K562 (cell line): ENCODE measurements around the gene STRA6.

ENCODE experiments used
- ATF2 ChIP-seq: sonication (generic); formaldehyde crosslinking; IDR thresholded peaks from 2 replicates; pipeline ENCODE4 v1.8.1; 2022; ENCODE audit warnings: missing genetic modification reagents
- CBX1 ChIP-seq: sonication (generic); IDR thresholded peaks from 2 replicates; pipeline ENCODE4 v1.6.1; 2016; ENCODE audit warnings: antibody characterized with exemption, low read depth, mild to moderate bottlenecking
- CHD2 ChIP-seq: IDR thresholded peaks from 2 replicates; pipeline ENCODE4 v1.6.1; 2011; ENCODE audit warnings: low read depth, low read length
- CTCF ChIP-seq, 3 experiments: IDR thresholded peaks in 2 of 3; conservative IDR thresholded peaks in 1 of 3; 2 replicates each; pipeline ENCODE4 v1.5.1; 2011 to 2012; ENCODE audit warnings: low read length in 3 of 3, mild to moderate bottlenecking in 3 of 3, control low read depth in 2 of 3, improper control_type of control experiment in 1 of 3, inconsistent platforms in 1 of 3, low read depth in 1 of 3, mixed read lengths in 1 of 3, moderate library complexity in 1 of 3; ENCODE audit not compliant: insufficient read depth in 2 of 3
- EZH2 ChIP-seq: IDR thresholded peaks from 2 replicates; pipeline ENCODE4 v1.6.1; 2012; ENCODE audit warnings: low read depth, mild to moderate bottlenecking, inconsistent platforms, low read length, borderline replicate concordance
- HDGF ChIP-seq: fragments of 450-650 bp; IDR thresholded peaks from 2 replicates; pipeline ENCODE4 v1.6.1; 2016
- RFX5 ChIP-seq: IDR thresholded peaks from 2 replicates; pipeline ENCODE4 v1.6.1; 2011; ENCODE audit warnings: low read depth, mild to moderate bottlenecking, improper control_type of control experiment, low read length
- USF2 ChIP-seq: sonication (generic); formaldehyde crosslinking; IDR thresholded peaks from 2 replicates; pipeline ENCODE4 v1.5.0; 2020; ENCODE audit warnings: missing genetic modification reagents
- ZNF766 ChIP-seq: fragments of 200-800 bp; sonication (Bioruptor generic); conservative IDR thresholded peaks from 2 replicates; pipeline ENCODE4 v1.6.1; 2016; ENCODE audit warnings: missing genetic modification characterization, missing compliant biosample characterization
- ZNF830 ChIP-seq: fragments of 250-450 bp; sonication (Bioruptor Pico); IDR thresholded peaks from 2 replicates; pipeline ENCODE4 v1.5.0; 2021; ENCODE audit warnings: mild to moderate bottlenecking

GRCh38 chr15:74206801-74207281 is 4.3 kb upstream of the STRA6 start:
- TF ChIP-seq CHD2: no peak
- no peak for TF ChIP-seq CBX1
- no peak for TF ChIP-seq CTCF (IDR thresholded peaks at IDR 0.05 in 2 of 3, conservative IDR thresholded peaks at IDR 0.05 in 1 of 3; ENCODE audit: insufficient read depth in 2 of 3, low read depth in 1 of 3, low read length in 3 of 3)
- TF ChIP-seq ZNF830 (CRISPR knock-in tag): no peak
- no peak for TF ChIP-seq USF2 (CRISPR knock-in tag)
- TF ChIP-seq HDGF: no peak
- TF ChIP-seq ZNF766: no peak
- no peak for TF ChIP-seq EZH2
- no peak for TF ChIP-seq ATF2 (CRISPR knock-in tag)
- no peak for TF ChIP-seq RFX5
